ENCODE data around the gene HIVEP3. TPM values are rescaled to one million over a fixed set of nuclear protein-coding genes. Genes with fewer than 3 reads are reported as not detected.
A peak's percentile ranks its signal among the peaks of the same experiment; 100 is the strongest.

The HIVEP3 gene
- total RNA-seq, 1 experiment from 2014 or later: 6.0 TPM

- POLR2A ChIA-PET: no interaction called here
- TF ChIP-seq REST (IDR thresholded peaks at IDR 0.05; ENCODE audit: insufficient read depth in 1 of 2, low read depth in 2 of 2, low read length in 1 of 2) (no peak), CTCF (IDR thresholded peaks at IDR 0.05) (no peak), POLR2AphosphoS5 (IDR thresholded peaks at IDR 0.05; ENCODE audit: low read depth, low read length) (no peak), SIN3A (IDR thresholded peaks at IDR 0.05; ENCODE audit: borderline replicate concordance, insufficient read depth, low read depth, low read length) (no peak), TCF7L2 (IDR thresholded peaks at IDR 0.05; ENCODE audit: low read depth, low read length) (no peak)
- CTCF ChIA-PET: no interaction called here
Observed at GRCh38 chr1:41523949-41524675, 394.6 kb downstream of the HIVEP3 start.

GRCh38 chr1:41523071-41523470 is 395.7 kb downstream of the HIVEP3 start:
- intact Hi-C loops (cut with micrococcal nuclease; ENCODE audit: unreplicated experiment) (no loop called here), in situ Hi-C loops (cut with HindIII; ENCODE audit: low pct_unique_long_range_greater_than_20kb, low sequenced_read_pairs) (no loop called here)
- ChIA-PET POLR2A (no interaction called here), CTCF (no interaction called here)
- no TSS peak for BruUV-seq (replicated peaks)
- Histone ChIP-seq H3K4me3 (ENCODE audit: low read depth in 2 of 2, low read length in 2 of 2) (no peak overlapping the region), H3K27me3 (ENCODE audit: control insufficient read depth, insufficient read depth, low read length) (no peaks in the 10 kb centered on the region), H3K4me1 (ENCODE audit: control insufficient read depth, insufficient read depth, low read length) (no peaks in the 10 kb centered on the region), H3K36me3 (ENCODE audit: control insufficient read depth, insufficient read depth, low read length) (no peaks in the 10 kb centered on the region), H3K27ac (ENCODE audit: low read length) (no peak overlapping the region), H3K9me3 (ENCODE audit: control insufficient read depth, insufficient read depth, low read depth, low read length) (no peaks in the 10 kb centered on the region)
- DNase-seq (ENCODE audit: low read depth, low spot score) (no peak), ATAC-seq (no peak)
- no peak for TF ChIP-seq REST (IDR thresholded peaks at IDR 0.05; ENCODE audit: insufficient read depth in 1 of 2, low read depth in 2 of 2, low read length in 1 of 2)
- TF ChIP-seq POLR2AphosphoS5 (IDR thresholded peaks at IDR 0.05; ENCODE audit: low read depth, low read length): no peak
- no peak for TF ChIP-seq TCF7L2 (IDR thresholded peaks at IDR 0.05; ENCODE audit: low read depth, low read length)
- TF ChIP-seq SIN3A (IDR thresholded peaks at IDR 0.05; ENCODE audit: borderline replicate concordance, insufficient read depth, low read depth, low read length): no peak
- no peak for TF ChIP-seq CTCF (IDR thresholded peaks at IDR 0.05)

More at GRCh38 chr1:41523949-41524675, 394.6 kb downstream of the HIVEP3 start:
- Histone ChIP-seq H3K27ac (ENCODE audit: low read length) (no peak overlapping the region), H3K27me3 (ENCODE audit: control insufficient read depth, insufficient read depth, low read length) (no peaks in the 10 kb centered on the region), H3K36me3 (ENCODE audit: control insufficient read depth, insufficient read depth, low read length) (no peaks in the 10 kb centered on the region), H3K4me3 (ENCODE audit: low read depth in 2 of 2, low read length in 2 of 2) (no peak overlapping the region), H3K4me1 (ENCODE audit: control insufficient read depth, insufficient read depth, low read length) (no peaks in the 10 kb centered on the region), H3K9me3 (ENCODE audit: control insufficient read depth, insufficient read depth, low read depth, low read length) (no peaks in the 10 kb centered on the region)
- in situ Hi-C loops (cut with HindIII; ENCODE audit: low pct_unique_long_range_greater_than_20kb, low sequenced_read_pairs): no loop called here
- ATAC-seq (0 out of 2 replicates have a peak, but pooled peaks have one; percentile 37), DNase-seq (ENCODE audit: low read depth, low spot score) (no peak)
- intact Hi-C loops (cut with micrococcal nuclease; ENCODE audit: unreplicated experiment): no loop called here
- no TSS peak for BruUV-seq (replicated peaks)

Measured in Panc1 (cell line).